HG02870 (cell line): ENCODE measurements around the gene MMP2.

Source experiments
- ATAC-seq: cut with Tn5 transposase; IDR thresholded peaks from one replicate; pipeline ENCODE4 v1.9.1; 2021; ENCODE audit warnings: mild to moderate bottlenecking, moderate library complexity; ENCODE audit not compliant: unreplicated experiment

Gene MMP2

DNA sequence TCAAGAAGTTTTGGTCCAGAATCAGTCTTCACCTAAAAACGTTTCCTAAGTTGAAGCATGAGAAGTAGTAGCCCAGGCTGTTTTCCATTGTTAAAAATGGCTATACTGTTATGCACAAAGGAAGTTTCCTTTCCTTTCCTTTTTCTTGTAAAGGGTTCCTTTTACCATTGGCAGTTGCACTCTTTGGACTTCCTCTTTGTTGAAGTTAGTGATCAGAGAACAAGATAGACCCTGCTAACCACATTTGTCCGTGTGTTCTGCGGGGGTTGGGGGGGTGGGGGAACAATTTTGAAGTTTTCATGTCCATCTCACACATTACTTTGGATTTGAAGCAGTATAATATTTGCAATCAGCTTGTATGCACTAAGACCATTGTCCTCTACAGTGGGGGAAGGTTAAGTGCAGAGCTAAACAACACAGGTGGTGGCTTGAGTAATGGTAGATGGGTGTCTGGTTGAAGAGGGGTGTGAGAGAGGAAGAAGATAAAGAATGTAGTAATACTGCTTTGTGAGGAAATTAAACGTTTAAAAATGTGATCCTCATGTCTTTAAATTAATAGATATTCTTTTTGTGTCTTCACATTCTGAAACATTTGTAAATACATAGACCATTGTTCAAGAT is 31.3 kb downstream of the MMP2 start:
- no peak for ATAC-seq

DNA sequence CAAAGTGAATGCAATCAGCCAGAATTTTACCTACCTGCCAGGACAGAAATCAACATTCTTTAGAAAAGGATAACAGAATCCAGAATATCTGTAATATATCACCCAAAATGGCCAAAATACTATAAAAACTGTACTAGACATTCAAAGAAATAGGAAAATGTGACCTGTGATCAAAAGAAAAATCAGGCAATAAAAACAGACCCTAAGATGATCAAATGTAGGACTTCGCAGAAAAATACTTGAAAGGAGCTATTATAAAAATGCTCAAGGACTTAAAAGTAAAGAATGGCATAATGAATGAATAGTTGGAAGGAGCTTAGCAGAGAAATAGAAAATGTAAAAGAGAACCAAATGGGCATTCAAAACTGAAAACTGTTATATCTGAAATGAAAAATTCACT is 33.9 kb downstream of the MMP2 start:
- no peak for ATAC-seq

DNA sequence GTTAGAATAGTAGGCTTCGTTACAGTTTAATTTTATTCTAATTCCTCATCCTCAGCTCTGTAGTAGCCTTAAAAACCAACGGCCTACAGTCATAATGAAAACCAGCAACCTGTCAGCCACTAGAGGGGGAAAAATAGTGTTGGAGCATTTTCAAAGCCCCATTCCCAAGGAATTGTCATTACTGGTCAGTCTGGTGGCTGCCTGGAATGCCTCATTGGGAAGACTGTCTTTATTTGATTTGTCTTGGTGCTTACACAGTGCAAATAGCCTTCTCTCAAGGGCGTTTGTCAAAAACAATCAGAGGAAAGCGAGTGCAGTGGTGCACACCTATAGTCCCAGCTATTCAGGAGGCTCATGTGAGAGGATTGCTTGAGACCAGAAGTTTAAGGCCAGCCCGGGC is 34.6 kb downstream of the MMP2 start:
- no peak for ATAC-seq

DNA sequence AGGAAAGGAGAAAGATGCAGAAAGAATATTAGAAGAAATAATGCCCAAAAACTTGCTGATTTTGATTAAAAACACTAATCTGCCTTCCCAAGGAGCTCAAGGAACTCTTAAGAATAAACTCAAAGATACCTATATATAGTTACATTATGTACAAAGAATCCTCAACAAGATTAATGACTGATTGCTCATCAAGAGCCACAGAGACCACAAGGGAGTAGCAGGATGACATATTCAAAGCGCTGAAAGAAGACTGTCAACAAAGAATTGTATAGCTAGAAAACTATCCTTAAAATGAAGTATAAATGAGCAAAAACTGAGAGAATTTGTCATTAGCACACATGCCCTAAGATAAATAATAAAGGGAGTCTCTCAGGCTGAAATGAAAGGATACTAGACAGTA is 36.1 kb downstream of the MMP2 start:
- ATAC-seq, result no peak

DNA sequence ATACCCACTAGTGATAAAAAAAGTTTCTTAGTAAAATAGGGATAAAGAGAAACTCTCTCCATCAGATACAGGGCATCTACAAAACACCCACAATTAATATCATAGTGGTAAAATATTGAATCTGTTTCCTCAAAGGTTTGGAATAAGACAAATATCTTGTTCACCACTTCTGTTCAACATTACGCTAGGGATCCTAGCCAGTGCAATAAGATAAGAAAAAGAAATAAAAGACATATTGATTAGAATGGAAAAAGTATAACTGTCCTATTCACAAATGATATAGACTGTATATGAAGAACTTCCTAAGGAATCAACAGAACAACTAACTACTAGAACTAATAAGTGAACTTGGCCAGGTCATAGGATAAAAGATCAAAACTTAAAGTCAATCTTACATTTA is 42.8 kb downstream of the MMP2 start:
- ATAC-seq, result no peak

DNA sequence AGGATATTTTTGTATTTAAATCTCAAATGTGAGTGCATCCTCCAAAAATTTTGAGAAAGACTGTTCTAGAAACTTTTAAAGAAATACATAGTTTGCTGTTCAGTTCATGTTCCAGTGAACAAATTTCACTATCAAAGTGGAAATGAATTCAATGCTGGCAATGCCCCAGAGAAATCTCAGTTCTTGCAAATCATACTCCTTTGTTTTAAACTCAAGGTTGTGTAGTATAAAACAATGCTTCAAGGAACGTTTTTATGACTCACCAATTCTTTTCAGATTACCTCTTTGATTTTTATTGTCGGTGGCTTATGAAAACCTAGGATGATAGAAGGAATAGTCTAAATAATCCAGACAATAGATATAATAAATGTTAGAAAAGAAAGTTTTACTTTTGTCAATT is 47.4 kb downstream of the MMP2 start:
- no peak for ATAC-seq

DNA sequence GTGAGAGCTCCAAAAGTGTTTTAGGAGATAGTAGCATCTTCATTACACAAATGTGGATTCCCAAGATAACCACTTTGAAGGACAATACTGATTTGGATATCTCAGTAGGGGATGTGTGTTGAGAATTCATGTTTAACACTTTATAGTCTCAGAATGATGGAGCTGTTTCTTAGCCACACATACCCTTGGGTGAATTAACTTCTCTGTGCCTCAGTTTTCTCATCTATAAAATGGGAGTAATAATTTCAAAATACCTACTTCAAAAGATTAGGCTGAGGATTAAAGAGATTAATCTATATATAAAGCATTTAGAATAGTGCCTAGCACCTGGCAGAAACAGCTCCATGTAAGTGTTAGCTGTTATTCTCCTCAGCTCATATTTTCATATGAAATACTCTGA is 48.9 kb downstream of the MMP2 start:
- no peak for ATAC-seq

DNA sequence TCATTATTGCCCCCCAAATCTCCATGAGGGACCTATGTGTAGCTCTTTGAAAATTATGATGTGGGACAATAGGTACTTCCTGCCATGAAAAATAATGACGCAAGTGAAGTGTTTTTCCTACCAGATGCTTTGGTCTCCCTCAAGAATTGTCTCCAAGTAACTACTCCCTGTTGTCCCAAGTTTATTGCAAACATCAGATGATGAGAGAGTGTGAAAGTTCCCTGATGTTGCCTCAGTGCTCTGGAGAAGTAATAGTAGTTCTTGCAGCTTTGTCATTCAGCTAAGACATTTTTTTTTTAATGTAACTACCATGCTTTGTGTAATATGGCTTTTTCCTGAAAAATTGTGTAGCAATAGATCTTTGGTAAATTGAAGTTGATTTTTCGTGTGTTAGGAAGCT is 50.0 kb downstream of the MMP2 start:
- ATAC-seq, result no peak

DNA sequence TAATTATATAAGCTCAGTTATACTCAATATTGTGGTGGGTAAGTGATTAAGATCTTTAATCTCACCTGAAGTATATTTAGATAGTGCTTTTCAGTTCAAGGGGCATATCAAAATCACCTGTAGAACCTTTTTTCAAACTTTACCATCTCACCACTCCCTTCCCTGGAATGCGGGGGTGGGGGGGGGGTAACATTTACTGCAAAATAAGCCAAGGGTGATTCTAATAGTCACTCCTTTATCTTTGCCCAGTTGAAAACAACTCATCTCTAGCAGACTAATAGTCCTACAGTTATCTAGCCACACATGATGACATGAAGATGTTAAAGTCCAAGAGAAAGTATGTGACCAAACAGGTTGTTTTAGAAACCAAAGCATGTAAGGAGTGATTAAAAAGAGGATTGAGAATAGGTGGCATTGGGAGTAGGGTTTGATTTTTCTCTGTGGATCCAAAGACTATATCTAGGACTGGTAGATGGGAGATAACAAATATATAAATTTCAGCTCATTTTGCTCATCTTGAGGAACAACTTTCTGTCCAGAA is 51.4 kb downstream of the MMP2 start:
- no peak for ATAC-seq

DNA sequence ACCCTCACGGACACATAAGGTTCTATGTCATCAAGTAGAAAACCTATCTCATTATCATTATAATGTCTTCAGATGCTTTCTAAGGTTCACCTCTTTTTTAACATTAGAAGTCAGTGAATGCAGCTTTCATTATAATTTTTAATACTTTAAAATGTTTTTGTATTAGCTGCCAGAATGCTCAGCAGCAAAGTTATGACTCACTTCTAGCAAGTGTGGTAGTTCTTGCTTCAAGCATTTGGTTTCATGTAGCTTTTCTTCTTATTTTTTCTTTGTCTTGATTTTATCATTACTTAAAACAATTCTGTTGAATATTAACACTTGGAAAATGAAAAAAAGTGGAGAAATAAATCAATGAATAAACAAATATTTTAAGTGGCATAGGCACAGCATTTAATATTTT is 53.2 kb downstream of the MMP2 start:
- no peak for ATAC-seq

DNA sequence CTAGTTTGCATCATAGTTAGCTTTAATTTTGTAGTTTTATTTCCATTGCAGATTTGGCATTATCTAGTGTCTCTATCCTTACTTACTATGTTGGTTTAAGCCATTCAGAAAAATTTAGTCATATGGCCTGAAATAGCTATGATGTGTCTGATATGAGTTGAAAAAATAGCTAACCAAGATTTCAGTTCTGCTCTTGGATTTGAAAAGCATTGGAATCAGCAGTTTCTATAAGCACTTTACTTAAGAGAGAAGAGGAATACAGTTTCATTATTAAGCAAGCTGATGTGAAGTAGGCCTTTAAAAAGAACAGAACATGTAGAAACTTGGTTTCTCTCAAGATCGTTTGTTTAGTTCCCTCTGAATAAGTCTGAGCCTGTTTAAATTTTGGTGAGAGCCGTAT is 55.8 kb downstream of the MMP2 start:
- ATAC-seq, result no peak

DNA sequence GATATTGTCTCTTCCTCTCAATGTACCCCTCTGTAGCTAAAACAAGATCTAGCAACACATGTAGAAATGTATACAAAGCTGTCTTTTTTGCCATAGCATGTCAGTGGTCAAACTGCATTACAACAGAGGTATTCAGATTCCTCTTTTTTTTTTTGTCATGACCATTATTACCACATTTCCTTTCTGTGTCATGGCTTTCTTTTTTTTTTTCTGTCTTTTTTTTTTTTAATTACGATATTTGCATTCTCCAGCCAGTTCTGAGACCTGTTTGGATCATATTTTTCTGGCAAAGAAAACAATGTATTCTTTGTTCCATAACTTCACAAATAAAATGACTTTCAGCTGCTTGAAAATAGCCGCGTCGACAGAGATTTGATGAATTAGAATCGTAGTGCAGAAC is 60.1 kb downstream of the MMP2 start:
- no peak for ATAC-seq

DNA sequence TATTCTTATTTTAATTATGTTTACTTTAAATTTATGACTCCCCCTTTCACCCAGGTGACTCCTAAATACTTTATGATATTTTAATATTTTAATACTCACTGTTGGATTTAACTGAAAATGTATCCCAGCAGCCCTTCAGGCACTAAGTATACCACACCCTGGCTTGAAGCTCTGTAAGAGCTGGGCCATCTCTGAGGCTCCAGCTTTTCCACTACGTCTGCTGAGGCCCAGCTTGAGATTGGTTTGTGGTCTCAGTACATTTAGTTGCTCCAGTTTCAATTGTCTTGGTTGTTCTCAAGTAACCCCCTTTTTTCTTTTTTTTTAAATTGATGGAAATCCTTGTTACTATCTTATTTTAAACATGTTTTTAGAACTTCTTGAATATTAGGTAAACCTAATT is 60.5 kb downstream of the MMP2 start:
- no peak for ATAC-seq

DNA sequence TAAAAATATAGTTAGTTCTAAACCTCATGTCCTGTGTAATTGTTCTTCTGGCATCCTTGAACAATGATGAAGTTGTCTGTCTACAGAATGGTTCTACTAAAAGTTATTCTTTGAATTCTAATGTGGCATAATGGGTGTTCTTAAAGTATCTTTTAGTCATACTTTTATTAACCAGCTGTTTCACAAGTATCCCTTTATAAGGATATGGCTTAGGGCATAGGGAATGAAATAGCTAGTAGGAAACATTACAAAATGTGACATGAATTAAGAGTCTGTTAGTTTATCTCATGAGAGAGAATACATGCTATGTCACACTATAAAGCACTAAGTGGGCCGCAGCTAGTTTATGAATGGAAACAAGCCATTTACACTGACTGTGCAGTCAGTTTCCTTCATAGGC is 61.2 kb downstream of the MMP2 start:
- ATAC-seq, result no peak

DNA sequence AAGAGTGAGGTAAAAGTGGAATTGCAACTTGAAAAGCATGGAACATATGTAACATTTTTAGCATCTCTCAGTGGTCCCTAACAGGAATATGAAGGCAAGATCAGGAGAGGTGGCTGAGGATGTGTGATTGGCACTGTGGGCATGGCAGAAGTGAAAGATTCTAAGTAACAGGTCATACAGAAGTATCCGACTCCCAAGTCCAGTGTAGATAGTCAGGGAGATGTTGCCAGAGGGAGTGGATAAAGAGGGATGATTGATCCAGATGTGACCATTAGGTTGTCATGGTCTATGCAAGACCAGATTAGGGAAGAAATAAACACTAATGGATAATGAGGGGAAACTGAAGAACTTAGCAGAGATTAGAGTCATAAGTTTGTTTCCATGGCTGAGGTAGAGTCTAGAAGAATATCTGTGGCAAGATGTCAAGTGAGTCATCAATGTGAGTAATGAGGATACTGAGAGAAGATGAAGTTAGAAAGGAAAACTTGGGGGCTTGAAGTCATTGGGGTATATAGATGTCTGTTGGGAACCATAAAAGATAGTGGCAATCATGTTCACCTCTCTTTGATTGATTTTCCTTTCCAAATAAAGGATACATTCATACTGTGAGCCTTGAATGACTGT is 63.6 kb downstream of the MMP2 start:
- ATAC-seq, result no peak

DNA sequence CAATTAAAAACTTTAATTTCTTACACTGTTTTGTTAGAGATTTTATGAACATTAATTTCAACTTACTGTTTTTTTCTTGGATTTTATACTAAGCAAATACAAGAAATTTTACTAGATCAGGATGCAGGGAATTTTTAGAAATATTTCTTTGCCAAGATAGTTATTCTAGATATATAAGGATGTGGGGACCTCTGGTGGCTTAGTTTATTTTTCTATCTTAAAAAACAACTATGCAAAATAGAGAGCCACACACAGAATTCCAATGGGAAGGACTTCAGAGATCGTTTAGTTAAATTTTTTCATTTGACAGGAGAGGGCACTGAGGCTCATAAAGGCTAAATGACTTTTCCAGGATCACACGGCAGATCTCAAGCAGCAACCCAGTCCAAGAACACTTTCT is 64.5 kb downstream of the MMP2 start:
- ATAC-seq, result no peak

DNA sequence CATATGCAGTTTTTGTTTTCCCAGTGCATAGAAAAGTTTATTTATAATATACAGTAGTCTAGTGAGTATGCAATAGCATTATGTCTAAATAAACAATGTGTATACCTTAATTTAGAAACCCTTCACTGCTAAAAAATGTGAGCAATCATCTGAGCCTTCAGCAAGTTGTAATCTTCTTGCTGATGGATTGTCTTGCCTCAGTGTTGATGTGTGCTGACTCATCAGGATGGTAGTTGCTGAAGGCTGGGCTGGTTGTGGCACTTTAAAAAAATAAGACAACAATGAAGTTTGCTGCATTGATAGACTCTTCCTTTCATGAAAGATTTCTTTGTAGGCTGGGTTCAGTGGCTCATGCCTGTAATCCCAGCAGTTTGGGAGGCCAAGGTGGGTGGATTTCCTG is 73.6 kb downstream of the MMP2 start:
- no peak for ATAC-seq

DNA sequence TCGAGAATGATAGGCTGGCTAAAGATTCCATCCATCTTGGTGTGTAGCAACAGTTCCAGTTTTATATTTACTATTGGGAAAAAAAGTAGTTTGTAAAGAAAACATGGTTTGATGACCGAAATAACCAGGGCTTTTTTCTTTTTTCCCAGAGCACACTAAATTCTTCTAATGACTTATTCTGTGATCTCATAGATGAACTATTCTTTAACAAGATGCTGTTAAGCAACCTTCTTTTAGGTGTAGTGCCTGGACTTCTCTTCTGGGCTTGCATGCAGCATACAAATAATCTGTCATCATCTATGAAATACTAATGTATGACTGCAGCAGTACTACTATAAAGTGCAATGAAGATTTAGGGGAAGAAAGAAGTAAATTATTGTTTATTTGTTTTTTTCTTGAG is 76.4 kb downstream of the MMP2 start:
- no peak for ATAC-seq
